Measurements from ENCODE around the gene PIAS4. TPM values are rescaled to one million over a fixed set of nuclear protein-coding genes. Genes with fewer than 3 reads are reported as not detected.

Gene PIAS4
- total RNA-seq, 1 experiment from 2014 or later: 45.9 TPM

DNA sequence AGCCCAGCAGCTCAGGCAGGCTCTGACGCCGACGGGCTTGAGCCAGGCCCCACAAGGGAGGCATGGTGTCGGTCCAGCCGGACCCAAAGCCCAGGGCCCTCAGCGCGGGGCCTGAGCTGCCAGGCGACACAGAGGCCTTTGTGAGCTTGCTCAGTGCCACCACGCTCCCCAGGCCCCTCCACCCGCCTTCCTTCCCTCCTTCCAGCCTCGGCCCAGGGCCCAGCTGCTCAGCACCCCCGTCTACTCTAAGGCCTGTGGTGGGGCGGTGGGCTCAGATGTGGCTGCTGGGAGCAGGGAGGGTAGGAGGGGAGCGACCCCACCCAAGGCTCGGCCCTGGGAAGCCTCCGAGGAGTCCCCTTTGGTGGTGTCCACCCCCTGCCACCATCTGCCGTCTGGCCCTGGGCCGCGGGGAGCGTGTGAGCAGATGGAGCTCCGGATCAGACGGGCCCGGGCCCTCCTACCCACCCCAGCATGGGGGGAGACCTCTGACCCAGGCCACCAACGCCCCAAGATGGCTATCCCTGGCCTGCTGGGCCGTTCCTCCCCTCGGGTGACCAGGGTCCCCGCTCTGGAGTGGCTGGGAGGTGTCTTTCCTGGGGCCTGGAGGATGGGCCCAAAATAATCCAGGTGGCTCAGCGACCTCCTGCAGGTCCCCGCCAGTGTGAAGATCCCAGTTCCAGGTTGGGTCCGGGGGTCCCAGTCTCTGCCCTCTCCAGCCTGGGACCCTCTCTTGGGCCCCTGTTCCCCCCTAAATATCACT is 51.3 kb downstream of the PIAS4 start (continued):
- TF ChIP-seq, protein P1, sequence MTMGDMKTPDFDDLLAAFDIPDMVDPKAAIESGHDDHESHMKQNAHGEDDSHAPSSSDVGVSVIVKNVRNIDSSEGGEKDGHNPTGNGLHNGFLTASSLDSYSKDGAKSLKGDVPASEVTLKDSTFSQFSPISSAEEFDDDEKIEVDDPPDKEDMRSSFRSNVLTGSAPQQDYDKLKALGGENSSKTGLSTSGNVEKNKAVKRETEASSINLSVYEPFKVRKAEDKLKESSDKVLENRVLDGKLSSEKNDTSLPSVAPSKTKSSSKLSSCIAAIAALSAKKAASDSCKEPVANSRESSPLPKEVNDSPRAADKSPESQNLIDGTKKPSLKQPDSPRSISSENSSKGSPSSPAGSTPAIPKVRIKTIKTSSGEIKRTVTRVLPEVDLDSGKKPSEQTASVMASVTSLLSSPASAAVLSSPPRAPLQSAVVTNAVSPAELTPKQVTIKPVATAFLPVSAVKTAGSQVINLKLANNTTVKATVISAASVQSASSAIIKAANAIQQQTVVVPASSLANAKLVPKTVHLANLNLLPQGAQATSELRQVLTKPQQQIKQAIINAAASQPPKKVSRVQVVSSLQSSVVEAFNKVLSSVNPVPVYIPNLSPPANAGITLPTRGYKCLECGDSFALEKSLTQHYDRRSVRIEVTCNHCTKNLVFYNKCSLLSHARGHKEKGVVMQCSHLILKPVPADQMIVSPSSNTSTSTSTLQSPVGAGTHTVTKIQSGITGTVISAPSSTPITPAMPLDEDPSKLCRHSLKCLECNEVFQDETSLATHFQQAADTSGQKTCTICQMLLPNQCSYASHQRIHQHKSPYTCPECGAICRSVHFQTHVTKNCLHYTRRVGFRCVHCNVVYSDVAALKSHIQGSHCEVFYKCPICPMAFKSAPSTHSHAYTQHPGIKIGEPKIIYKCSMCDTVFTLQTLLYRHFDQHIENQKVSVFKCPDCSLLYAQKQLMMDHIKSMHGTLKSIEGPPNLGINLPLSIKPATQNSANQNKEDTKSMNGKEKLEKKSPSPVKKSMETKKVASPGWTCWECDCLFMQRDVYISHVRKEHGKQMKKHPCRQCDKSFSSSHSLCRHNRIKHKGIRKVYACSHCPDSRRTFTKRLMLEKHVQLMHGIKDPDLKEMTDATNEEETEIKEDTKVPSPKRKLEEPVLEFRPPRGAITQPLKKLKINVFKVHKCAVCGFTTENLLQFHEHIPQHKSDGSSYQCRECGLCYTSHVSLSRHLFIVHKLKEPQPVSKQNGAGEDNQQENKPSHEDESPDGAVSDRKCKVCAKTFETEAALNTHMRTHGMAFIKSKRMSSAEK (CRISPR knock-in tag; IDR thresholded peaks at IDR 0.05; ENCODE audit: borderline replicate concordance): no peak
- no peak for TF ChIP-seq IRF2 (CRISPR knock-in tag; IDR thresholded peaks at IDR 0.05; ENCODE audit: borderline replicate concordance, low read depth)

- CTCF ChIA-PET: interaction anchor here (1.2 to 2.3 kb wide), 2 partner anchors 72 to 80 kb away, joined by 6 to 11 read pairs; no protein-coding TSS in a partner anchor
- H3K27me3 Mint-ChIP-seq (ENCODE audit: low read depth): no peaks in the 10 kb centered on the region
Measured at GRCh38 chr19:4059453-4059871, 51.9 kb downstream of the PIAS4 start.

More at GRCh38 chr19:4059453-4059871, 51.9 kb downstream of the PIAS4 start:
- H3K4me1 Mint-ChIP-seq: peaks cover 24% of the 10 kb centered on the region
- DNase-seq (ENCODE audit: low spot score) (no peak), ATAC-seq (no peak)
- H3K27ac Mint-ChIP-seq: no peak overlapping the region
- H3K36me3 Mint-ChIP-seq: peaks cover 7% of the 10 kb centered on the region
- no peaks in the 10 kb centered on the region for H3K9me3 Mint-ChIP-seq
- POLR2A ChIA-PET: interaction anchor here (1.0 kb wide), 1 partner anchor 19 kb away, joined by 4 read pairs; no protein-coding TSS in a partner anchor
- TF ChIP-seq TP53 (CRISPR knock-in tag; IDR thresholded peaks at IDR 0.05) (no peak), CREB1 (CRISPR knock-in tag; IDR thresholded peaks at IDR 0.05) (no peak), E2F1 (CRISPR knock-in tag; IDR thresholded peaks at IDR 0.05) (no peak), GRHL2 (CRISPR knock-in tag; IDR thresholded peaks at IDR 0.05; ENCODE audit: insufficient replicate concordance, severe bottlenecking) (no peak), HMGA2 (CRISPR knock-in tag; IDR thresholded peaks at IDR 0.05) (no peak), ZNF425 (CRISPR knock-in tag; conservative IDR thresholded peaks at IDR 0.05) (no peak), FOXK1 (CRISPR knock-in tag; IDR thresholded peaks at IDR 0.05) (no peak), TCF7 (CRISPR knock-in tag; IDR thresholded peaks at IDR 0.05; ENCODE audit: low read depth) (no peak), TEAD1 (CRISPR knock-in tag; IDR thresholded peaks at IDR 0.05) (no peak), ZNF317 (CRISPR knock-in tag; IDR thresholded peaks at IDR 0.05; ENCODE audit: borderline replicate concordance, low read depth) (no peak), JAZF1 (CRISPR knock-in tag; IDR thresholded peaks at IDR 0.05) (no peak), ZNF416 (CRISPR knock-in tag; IDR thresholded peaks at IDR 0.05) (no peak), ZMAT4 (CRISPR knock-in tag; IDR thresholded peaks at IDR 0.05) (no peak), HMGXB4 (CRISPR knock-in tag; IDR thresholded peaks at IDR 0.05) (no peak), NR3C1 (CRISPR knock-in tag; conservative IDR thresholded peaks at IDR 0.05; ENCODE audit: low read depth) (no peak)
- no peak overlapping the region for H3K4me3 Mint-ChIP-seq

Measured in WTC11 (cell line).